GM23248 (cell line): ENCODE measurements around the gene CCDC8. TPM values are rescaled to one million over a fixed set of nuclear protein-coding genes. Genes with fewer than 3 reads are reported as not detected.

Source experiments
- DNase-seq: peaks from one replicate; pipeline ENCODE4 v3.0.0-alpha.2; 2015
- H2AFZ ChIP-seq: fragments of 200-600 bp; sonication (generic); 2 replicates; pipeline ENCODE4 v1.6.1; 2016; ENCODE audit warnings: antibody characterized with exemption
- H3F3A ChIP-seq: fragments of 200-600 bp; sonication (generic); 2 replicates; pipeline ENCODE4 v1.6.1; 2016; ENCODE audit warnings: mild to moderate bottlenecking, antibody characterized with exemption, mixed run types; ENCODE audit not compliant: insufficient read depth
- H3K27ac ChIP-seq: fragments of 200-600 bp; sonication (generic); 2 replicates; pipeline ENCODE4 v1.5.1; 2016; ENCODE audit warnings: mild to moderate bottlenecking
- H3K27me3 ChIP-seq: fragments of 200-600 bp; sonication (generic); replicated peaks from 2 replicates; pipeline ENCODE4 v1.6.1; 2016; ENCODE audit warnings: mild to moderate bottlenecking; ENCODE audit not compliant: insufficient read depth
- H3K36me3 ChIP-seq: fragments of 200-600 bp; sonication (generic); 2 replicates; pipeline ENCODE4 v1.6.1; 2016; ENCODE audit warnings: low read depth, mild to moderate bottlenecking
- H3K4me1 ChIP-seq: fragments of 200-600 bp; sonication (generic); 2 replicates; pipeline ENCODE4 v1.6.1; 2016; ENCODE audit warnings: mild to moderate bottlenecking; ENCODE audit not compliant: insufficient read depth
- H3K4me2 ChIP-seq: fragments of 200-600 bp; sonication (generic); one replicate; pipeline ENCODE4 v1.6.1; 2016; ENCODE audit warnings: mild to moderate bottlenecking; ENCODE audit not compliant: unreplicated experiment
- H3K4me3 ChIP-seq: fragments of 200-600 bp; sonication (generic); 2 replicates; pipeline ENCODE4 v1.5.1; 2016; ENCODE audit warnings: mild to moderate bottlenecking
- H3K79me2 ChIP-seq: fragments of 200-600 bp; sonication (generic); 2 replicates; pipeline ENCODE4 v1.6.1; 2016; ENCODE audit warnings: mild to moderate bottlenecking; ENCODE audit not compliant: insufficient read depth
- H3K9ac ChIP-seq: fragments of 200-600 bp; sonication (generic); 2 replicates; pipeline ENCODE4 v1.6.1; 2016; ENCODE audit warnings: mild to moderate bottlenecking
- H3K9me2 ChIP-seq: fragments of 200-600 bp; sonication (generic); 2 replicates; pipeline ENCODE4 v1.6.1; 2016; ENCODE audit warnings: mixed run types, mild to moderate bottlenecking, moderate library complexity; ENCODE audit not compliant: insufficient read depth
- H3K9me3 ChIP-seq: fragments of 200-600 bp; sonication (generic); one replicate; pipeline ENCODE4 v1.6.1; 2017; ENCODE audit warnings: low read depth
- H4K20me1 ChIP-seq: fragments of 200-600 bp; sonication (generic); 2 replicates; pipeline ENCODE4 v1.6.0; 2016; ENCODE audit not compliant: insufficient read depth
- EZH2 ChIP-seq: fragments of 200-600 bp; sonication (generic); IDR thresholded peaks from 2 replicates; pipeline ENCODE4 v1.6.1; 2018; ENCODE audit warnings: antibody characterized with exemption, mild to moderate bottlenecking; ENCODE audit not compliant: insufficient read depth, poor library complexity, severe bottlenecking
- EZH2phosphoT487 ChIP-seq: fragments of 200-600 bp; sonication (generic); IDR thresholded peaks from 2 replicates; pipeline ENCODE4 v1.6.1; 2018; ENCODE audit warnings: antibody characterized with exemption, moderate library complexity, mild to moderate bottlenecking, low read depth; ENCODE audit not compliant: insufficient read depth
- WGBS, 2 experiments: methylation state at CpG; one replicate each; pipeline ENCODE4 v1.1.6; 2015 to 2017; ENCODE audit warnings: low lambda C conversion rate in 2 of 2, low coverage in 1 of 2; ENCODE audit errors: missing lambda C conversion rate in 2 of 2; 5-methylcytosine and 5-hydroxymethylcytosine counted together
- in situ Hi-C: fragments of 300-500 bp; cut with MboI; formaldehyde crosslinking; loops from 2 replicates; pipeline ENCODE4 v1.15.0; 2020
- polyA plus RNA-seq: library from polyadenylated mRNA; unstranded; fragments of >200 nt; fragmentation: Nextera tagmentation; extraction: Ambion mirVana; gene quantifications from 2 replicates; pipeline ENCODE4 v1.2.1, GENCODE V29; 2016
- total RNA-seq: library from RNA; depleted of rRNA; stranded (reverse); fragments of >200 nt; shearing (Covaris generic); gene quantifications from 2 replicates; pipeline ENCODE4 v1.2.3, GENCODE V29; 2014

CCDC8 gene
- total and polyA plus RNA-seq, 2 experiments from 2014 or later = 6.0 to 10.1 TPM

DNA sequence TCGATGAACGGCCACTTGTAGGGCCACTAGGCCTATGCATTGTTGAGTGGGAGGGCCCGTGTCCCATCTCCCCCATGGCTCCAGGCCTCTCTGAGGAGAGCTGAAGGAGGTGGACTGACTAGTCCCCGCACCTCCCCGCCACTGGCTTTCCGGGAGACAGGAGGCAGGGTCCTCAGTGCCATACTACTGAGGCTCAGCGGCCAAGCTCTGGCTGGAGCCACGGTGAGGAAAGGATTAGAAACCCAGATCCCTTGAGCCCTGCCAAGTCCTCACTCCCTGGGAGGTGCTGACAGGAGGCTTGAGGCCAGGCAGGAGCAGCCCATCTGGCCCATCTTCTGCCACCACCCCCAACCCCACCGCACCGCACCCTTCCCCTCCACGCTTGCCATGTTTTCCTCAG is 29.0 kb downstream of the CCDC8 start:
- no peak overlapping the region for H3K4me2 ChIP-seq
- no peak overlapping the region for H3K9ac ChIP-seq
- H3F3A ChIP-seq = peaks cover 4% of the 10 kb centered on the region
- H3K4me3 ChIP-seq = no peak overlapping the region
- WGBS, 2 experiments = 60 to 66% methylated on average over 11 of the region's 11 CpGs
- no peak for DNase-seq
- peaks cover 35% of the 10 kb centered on the region for H3K79me2 ChIP-seq
- in situ Hi-C loops = no loop called here
- H3K4me1 ChIP-seq = 0 out of 2 replicates have a peak, but pooled peaks cover 5% of the 10 kb centered on the region
- H3K27ac ChIP-seq = no peak overlapping the region
- no peaks in the 10 kb centered on the region for H4K20me1 ChIP-seq
- peaks cover 19% of the 10 kb centered on the region; the same call in 1 of the 2 replicates for H3K36me3 ChIP-seq
- no peaks in the 10 kb centered on the region for H3K27me3 ChIP-seq
- TF ChIP-seq EZH2 (no peak), EZH2phosphoT487 (no peak)
- H2AFZ ChIP-seq = no peak overlapping the region
- no peaks in the 10 kb centered on the region for H3K9me2 ChIP-seq
- H3K9me3 ChIP-seq = no peaks in the 10 kb centered on the region

DNA sequence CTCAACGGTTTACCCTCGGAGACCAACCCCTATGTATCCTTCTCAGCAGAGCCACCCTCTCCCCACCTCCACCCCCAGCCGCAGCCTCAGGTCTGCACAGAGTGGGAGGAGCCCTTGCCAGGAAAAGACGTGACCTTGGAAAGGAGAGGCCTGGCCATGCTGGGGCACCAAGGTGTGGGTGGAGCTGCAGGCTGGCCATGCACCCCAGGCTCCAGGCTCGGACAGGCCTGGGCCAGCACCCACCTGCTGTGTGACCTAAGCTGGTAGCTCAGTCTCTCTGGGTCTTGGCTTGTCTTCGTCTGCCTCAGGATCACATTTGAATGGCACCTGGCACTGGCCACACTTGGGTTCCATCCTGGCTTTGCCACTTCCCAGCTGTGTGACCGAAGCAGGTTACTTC is 29.5 kb downstream of the CCDC8 start:
- TF ChIP-seq EZH2phosphoT487 (no peak), EZH2 (no peak)
- no peaks in the 10 kb centered on the region for H3K9me2 ChIP-seq
- DNase-seq = no peak
- no peaks in the 10 kb centered on the region for H3K9me3 ChIP-seq
- peaks cover 11% of the 10 kb centered on the region for H3K4me1 ChIP-seq
- no peak overlapping the region for H2AFZ ChIP-seq
- H3K27ac ChIP-seq = no peak overlapping the region
- no peaks in the 10 kb centered on the region for H4K20me1 ChIP-seq
- H3K9ac ChIP-seq = no peak overlapping the region
- 91 to 96% methylated on average over 7 of the region's 7 CpGs for WGBS, 2 experiments
- peaks cover 38% of the 10 kb centered on the region for H3K79me2 ChIP-seq
- peaks cover 10% of the 10 kb centered on the region for H3F3A ChIP-seq
- no peaks in the 10 kb centered on the region for H3K27me3 ChIP-seq
- H3K36me3 ChIP-seq = peaks cover 16% of the 10 kb centered on the region; the same call in 1 of the 2 replicates
- in situ Hi-C loops = no loop called here
- H3K4me3 ChIP-seq = no peak overlapping the region
- no peak overlapping the region for H3K4me2 ChIP-seq

- no peaks in the 10 kb centered on the region for H3K27me3 ChIP-seq
- no peak overlapping the region for H3K4me3 ChIP-seq
- H3K4me1 ChIP-seq = peaks cover 16% of the 10 kb centered on the region
- H3K36me3 ChIP-seq = 0 out of 2 replicates have a peak, but pooled peaks cover 10% of the 10 kb centered on the region
- no peak for TF ChIP-seq EZH2phosphoT487
- no peak overlapping the region for H2AFZ ChIP-seq
- no peak for DNase-seq
- no peaks in the 10 kb centered on the region for H3K9me2 ChIP-seq
- no peaks in the 10 kb centered on the region for H3K9me3 ChIP-seq
- H3K4me2 ChIP-seq = no peak overlapping the region
- H3K27ac ChIP-seq = no peak overlapping the region
- 90 to 91% methylated on average over 18 to 22 of the region's 23 CpGs for WGBS, 2 experiments
- peaks cover 15% of the 10 kb centered on the region for H3F3A ChIP-seq
- H4K20me1 ChIP-seq = no peaks in the 10 kb centered on the region
- in situ Hi-C loops = no loop called here
- no peak overlapping the region for H3K9ac ChIP-seq
- peaks cover 38% of the 10 kb centered on the region for H3K79me2 ChIP-seq
These were observed 30.1 kb downstream of the CCDC8 start for GRCh38 chr19:46383171-46383815.

- Histone ChIP-seq H3K9ac (no peak overlapping the region), H3K79me2 (peaks cover 38% of the 10 kb centered on the region), H3K27ac (no peak overlapping the region), H3F3A (peaks cover 28% of the 10 kb centered on the region), H3K4me2 (no peak overlapping the region), H3K9me3 (no peaks in the 10 kb centered on the region), H4K20me1 (no peaks in the 10 kb centered on the region), H3K4me1 (peaks cover 29% of the 10 kb centered on the region), H3K36me3 (0 out of 2 replicates have a peak, but pooled peaks cover 10% of the 10 kb centered on the region), H2AFZ (no peak overlapping the region), H3K27me3 (no peaks in the 10 kb centered on the region), H3K9me2 (no peaks in the 10 kb centered on the region), H3K4me3 (no peak overlapping the region)
- in situ Hi-C loops = no loop called here
- DNase-seq = no peak
- WGBS, 2 experiments = 80 to 84% methylated on average over 15 of the region's 15 CpGs
- TF ChIP-seq EZH2 (no peak), EZH2phosphoT487 (no peak)
These were observed 31.5 kb downstream of the CCDC8 start for GRCh38 chr19:46381756-46382345.
